Spleen (tissue), 7 donors: ENCODE results near the gene TRABD2B.

ENCODE experiments used
- CTCF ChIP-seq, 11 experiments: fragments of 200-600 bp in 7 of 11; fragments of 450-650 bp in 4 of 11; sonication (generic) in 4 of 11; IDR thresholded peaks in 8 of 11; conservative IDR thresholded peaks in 3 of 11; 1 replicate in 7 of 11; 2 replicates in 4 of 11; pipeline versions ENCODE4 v1.4.0 to v1.8.0; 2016 to 2021; ENCODE audit warnings: antibody characterized with exemption in 11 of 11, inconsistent platforms in 4 of 11, mild to moderate bottlenecking in 1 of 11
- POLR2A ChIP-seq, 3 donors: fragments of 450-650 bp; IDR thresholded peaks; one replicate each; pipeline ENCODE4 v1.5.1; 2017; ENCODE audit warnings: antibody characterized with exemption in 3 of 3, mild to moderate bottlenecking in 1 of 3
- POLR2AphosphoS5 ChIP-seq, 3 donors: sonication (generic); formaldehyde crosslinking; IDR thresholded peaks; one replicate each; pipeline ENCODE4 v1.5.1; 2017; ENCODE audit warnings: antibody characterized with exemption in 3 of 3
- donor health status: DM: no; HTN: no; CAD: no; lungs with moderate emphysema.
- donor health status: DM: no; HTN: no; CAD: no.
- donor health status: DM: no; HTN: no; CAD: no.

- no peak for TF ChIP-seq POLR2AphosphoS5 (IDR thresholded peaks at IDR 0.05)
- no peak for TF ChIP-seq POLR2A (IDR thresholded peaks at IDR 0.05)
- no peak for TF ChIP-seq CTCF (IDR thresholded peaks at IDR 0.05 in 8 of 11, conservative IDR thresholded peaks at IDR 0.05 in 3 of 11)
These were observed 192.2 kb downstream of the TRABD2B start for GRCh38 chr1:47805018-47805417.
